OCI-LY7 (cell line): ENCODE measurements around the gene TNFSF13. TPM values are rescaled to one million over a fixed set of nuclear protein-coding genes. Genes with fewer than 3 reads are reported as not detected.

Experiments
- BruUV-seq: library from RNA; stranded (reverse); fragments of 400-500 nt; replicated peaks from 2 replicates; lab custom pipeline; 2021; lab: Mats Ljungman, UMichigan
- CTCF ChIA-PET: fragments of 300-600 bp; sonication (Branson Sonifier 250); formaldehyde crosslinking; loops from one replicate; lab custom pipeline; 2022; ENCODE audit warnings: antibody characterized with exemption; ENCODE audit not compliant: unreplicated experiment; lab: Charles Lee
- POLR2A ChIA-PET: fragments of 300-600 bp; sonication (Branson Sonifier 250); formaldehyde crosslinking; loops from one replicate; lab custom pipeline; 2022; ENCODE audit warnings: antibody characterized with exemption; lab: Charles Lee
- DNase-seq: peaks from one replicate; pipeline ENCODE4 v3.0.0-alpha.2; 2015; ENCODE audit warnings: low spot score
- H2AFZ ChIP-seq: fragments of 200-600 bp; sonication (generic), shearing (Covaris generic); 2 replicates; pipeline ENCODE4 v1.6.1; 2014; ENCODE audit warnings: mild to moderate bottlenecking, antibody characterized with exemption, low read length, moderate library complexity
- H3K27ac ChIP-seq: fragments of 200-600 bp; sonication (generic); 2 replicates; pipeline ENCODE4 v1.5.1; 2014; ENCODE audit warnings: mixed run types, low read depth, mild to moderate bottlenecking, moderate library complexity, low read length, inconsistent platforms; ENCODE audit not compliant: poor library complexity, severe bottlenecking
- H3K36me3 ChIP-seq: fragments of 200-600 bp; sonication (generic); 2 replicates; pipeline ENCODE4 v1.6.1; 2014; ENCODE audit warnings: mild to moderate bottlenecking, antibody characterized with exemption, low read length, moderate library complexity, mixed read lengths; ENCODE audit not compliant: insufficient read depth
- H3K4me1 ChIP-seq: fragments of 200-600 bp; sonication (generic); 2 replicates; pipeline ENCODE4 v1.5.1; 2014; ENCODE audit warnings: mild to moderate bottlenecking, low read length; ENCODE audit not compliant: insufficient read depth, poor library complexity, severe bottlenecking
- H3K4me2 ChIP-seq: fragments of 200-600 bp; sonication (generic); 2 replicates; pipeline ENCODE4 v1.6.1; 2014; ENCODE audit warnings: mild to moderate bottlenecking, low read length
- H3K4me3 ChIP-seq: fragments of 200-600 bp; sonication (generic); 2 replicates; pipeline ENCODE4 v1.5.1; 2014; ENCODE audit warnings: mild to moderate bottlenecking, low read depth, low read length; ENCODE audit not compliant: poor library complexity, severe bottlenecking
- H3K79me2 ChIP-seq: fragments of 200-600 bp; sonication (generic); 2 replicates; pipeline ENCODE4 v1.6.1; 2016; ENCODE audit warnings: low read depth, mild to moderate bottlenecking, low read length, moderate library complexity, mixed read lengths; ENCODE audit not compliant: insufficient read depth
- H3K9me2 ChIP-seq: fragments of 200-600 bp; sonication (generic); 2 replicates; pipeline ENCODE4 v1.6.1; 2016; ENCODE audit warnings: mild to moderate bottlenecking, low read length, mixed read lengths; ENCODE audit not compliant: insufficient read depth
- H3K9me3 ChIP-seq: fragments of 200-600 bp; sonication (generic); 2 replicates; pipeline ENCODE4 v1.6.1; 2014; ENCODE audit warnings: mild to moderate bottlenecking, mixed run types, low read length, mixed read lengths
- H4K20me1 ChIP-seq: fragments of 200-600 bp; sonication (generic); 2 replicates; pipeline ENCODE4 v1.6.1; 2014; ENCODE audit warnings: mild to moderate bottlenecking, antibody characterized with exemption, low read length, moderate library complexity, mixed read lengths; ENCODE audit not compliant: insufficient read depth
- CTCF ChIP-seq: fragments of 200-600 bp; sonication (generic); conservative IDR thresholded peaks from 2 replicates; pipeline ENCODE4 v1.5.1; 2014; ENCODE audit warnings: mild to moderate bottlenecking, antibody characterized with exemption, low read length, moderate library complexity, mixed read lengths
- EZH2phosphoT487 ChIP-seq: fragments of 200-600 bp; sonication (generic); IDR thresholded peaks from 2 replicates; pipeline ENCODE4 v1.6.1; 2018; ENCODE audit warnings: low read depth, borderline replicate concordance, mild to moderate bottlenecking, mixed run types, antibody characterized with exemption, low read length, moderate library complexity, mixed read lengths
- intact Hi-C: fragments of 100-400 bp; cut with micrococcal nuclease; formaldehyde crosslinking; loops from one replicate; pipeline ENCODE4 v1.10.0; 2022; ENCODE audit not compliant: unreplicated experiment
- total RNA-seq, 2 experiments: library from RNA; depleted of rRNA in 1 of 2; stranded (reverse); fragments of >200 nt in 1 of 2; shearing (Covaris generic) in 1 of 2; gene quantifications; 2 replicates each; pipeline ENCODE4 v1.2.3, GENCODE V29; 2014 to 2022

The TNFSF13 gene
- total RNA-seq, 2 experiments from 2014 or later = 0.98 to 6.0 TPM

DNA sequence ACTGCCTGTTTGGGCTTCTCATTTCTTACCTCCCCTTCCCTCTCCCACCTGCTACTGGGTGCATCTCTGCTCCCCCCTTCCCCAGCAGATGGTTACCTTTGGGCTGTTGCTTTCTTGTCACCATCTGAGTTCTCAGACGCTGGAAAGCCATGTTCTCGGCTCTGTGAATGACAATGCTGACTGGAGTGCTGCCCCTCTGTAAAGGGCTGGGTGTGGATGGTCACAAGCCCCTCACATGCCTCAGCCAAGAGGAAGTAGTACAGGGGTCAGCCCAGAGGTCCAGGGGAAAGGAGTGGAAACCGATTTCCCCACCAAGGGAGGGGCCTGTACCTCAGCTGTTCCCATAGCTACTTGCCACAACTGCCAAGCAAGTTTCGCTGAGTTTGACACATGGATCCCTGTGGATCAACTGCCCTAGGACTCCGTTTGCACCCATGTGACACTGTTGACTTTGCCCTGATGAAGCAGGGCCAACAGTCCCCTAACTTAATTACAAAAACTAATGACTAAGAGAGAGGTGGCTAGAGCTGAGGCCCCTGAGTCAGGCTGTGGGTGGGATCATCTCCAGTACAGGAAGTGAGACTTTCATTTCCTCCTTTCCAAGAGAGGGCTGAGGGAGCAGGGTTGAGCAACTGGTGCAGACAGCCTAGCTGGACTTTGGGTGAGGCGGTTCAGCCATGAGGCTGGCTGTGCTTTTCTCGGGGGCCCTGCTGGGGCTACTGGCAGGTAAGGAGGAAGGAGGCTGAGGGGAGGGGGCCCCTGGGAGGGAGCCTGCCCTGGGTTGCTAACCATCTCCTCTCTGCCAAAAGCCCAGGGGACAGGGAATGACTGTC is 20.7 kb downstream of the TNFSF13 start, which contains the start of gene CD68:
Gene CD68 (plus strand): TSS at position 638 of the 833 bp plus-strand sequence. CDS start 40 bp downstream, at position 678.
- CTCF ChIA-PET = no interaction called here
- BruUV-seq = no TSS peak

DNA sequence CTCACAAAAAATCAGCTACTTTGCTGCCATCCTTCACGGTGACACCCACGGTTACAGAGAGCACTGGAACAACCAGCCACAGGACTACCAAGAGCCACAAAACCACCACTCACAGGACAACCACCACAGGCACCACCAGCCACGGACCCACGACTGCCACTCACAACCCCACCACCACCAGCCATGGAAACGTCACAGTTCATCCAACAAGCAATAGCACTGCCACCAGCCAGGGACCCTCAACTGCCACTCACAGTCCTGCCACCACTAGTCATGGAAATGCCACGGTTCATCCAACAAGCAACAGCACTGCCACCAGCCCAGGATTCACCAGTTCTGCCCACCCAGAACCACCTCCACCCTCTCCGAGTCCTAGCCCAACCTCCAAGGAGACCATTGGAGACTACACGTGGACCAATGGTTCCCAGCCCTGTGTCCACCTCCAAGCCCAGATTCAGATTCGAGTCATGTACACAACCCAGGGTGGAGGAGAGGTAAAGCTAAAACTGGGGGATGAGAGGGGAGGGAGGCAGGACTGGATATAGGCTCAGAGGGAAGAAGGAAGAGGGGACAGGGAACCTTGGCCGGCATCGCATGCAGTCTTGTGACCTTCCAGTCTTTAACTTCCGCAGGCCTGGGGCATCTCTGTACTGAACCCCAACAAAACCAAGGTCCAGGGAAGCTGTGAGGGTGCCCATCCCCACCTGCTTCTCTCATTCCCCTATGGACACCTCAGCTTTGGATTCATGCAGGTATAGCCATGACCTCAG is 21.5 kb downstream of the TNFSF13 start:
- H4K20me1 ChIP-seq = peaks cover 20% of the 10 kb centered on the region
- DNase-seq = peak; percentile 28
- H3K4me3 ChIP-seq = no peak overlapping the region
- H3K4me1 ChIP-seq = peaks cover 63% of the 10 kb centered on the region
- H3K4me2 ChIP-seq = no peak overlapping the region
- no TSS peak for BruUV-seq
- ChIA-PET POLR2A (interaction anchor here (1.0 kb wide), 1 partner anchor 34 kb away, joined by 3 read pairs; the partner anchor contains the start of gene FXR2), CTCF (no interaction called here)
- H3K9me3 ChIP-seq = no peaks in the 10 kb centered on the region
- H3K9me2 ChIP-seq = no peaks in the 10 kb centered on the region
- peaks cover 19% of the 10 kb centered on the region for H3K79me2 ChIP-seq
- intact Hi-C loops = no loop called here
- peak overlapping the region; percentile 37 for H3K27ac ChIP-seq
- H2AFZ ChIP-seq = no peak overlapping the region
- TF ChIP-seq EZH2phosphoT487 (no peak), CTCF (no peak)
- peaks cover 76% of the 10 kb centered on the region for H3K36me3 ChIP-seq

More for the DNA sequence above, 20.7 kb downstream of the TNFSF13 start, which contains the start of gene CD68:
- Histone ChIP-seq H4K20me1 (peaks cover 28% of the 10 kb centered on the region), H3K36me3 (peaks cover 84% of the 10 kb centered on the region), H3K9me3 (no peaks in the 10 kb centered on the region), H3K79me2 (peaks cover 24% of the 10 kb centered on the region), H3K4me3 (no peak within 1 kb of the TSS), H3K27ac (peak within 1 kb of the TSS; percentile 37), H3K4me1 (peaks cover 63% of the 10 kb centered on the region), H2AFZ (no peak within 1 kb of the TSS), H3K9me2 (no peaks in the 10 kb centered on the region), H3K4me2 (peak within 1 kb of the TSS; percentile 22; the same call in 1 of the 2 replicates)
- POLR2A ChIA-PET = interaction anchor here (1.0 kb wide), 1 partner anchor 35 kb away, joined by 3 read pairs; the partner anchor contains the start of gene FXR2
- TF ChIP-seq CTCF = no peak
- TF ChIP-seq EZH2phosphoT487 = no peak
- intact Hi-C loops = no loop called here
- DNase-seq = peak; percentile 84
